ELF-1 (cell line): Measurements from ENCODE around the gene BMP7.
A peak's percentile ranks its signal among the peaks of the same experiment; 100 is the strongest.

Source experiments
- DNase-seq: peaks from one replicate; pipeline ENCODE4 v3.0.0-alpha.2; 2016; ENCODE audit warnings: low read depth, low spot score

Gene BMP7

GRCh38 chr20:57266291-57267157 is at the start of gene BMP7:
Gene BMP7 (minus strand): TSS chr20:57266641. CDS start chr20:57266122, 519 bp downstream.
- DNase-seq = peak; percentile 65

GRCh38 chr20:57315976-57316480 is 49.6 kb upstream of the BMP7 start:
- no peak for DNase-seq

- no peak for DNase-seq
These were observed 48.9 kb upstream of the BMP7 start for GRCh38 chr20:57315083-57315975.

GRCh38 chr20:57313951-57314350 is 47.5 kb upstream of the BMP7 start:
- DNase-seq = no peak

- DNase-seq = no peak
These were observed 46.8 kb upstream of the BMP7 start for GRCh38 chr20:57313230-57313629.

- no peak for DNase-seq
These were observed 45.7 kb upstream of the BMP7 start for GRCh38 chr20:57312138-57312537.

GRCh38 chr20:57310821-57311514 is 44.5 kb upstream of the BMP7 start:
- no peak for DNase-seq

GRCh38 chr20:57309544-57310115 is 43.2 kb upstream of the BMP7 start:
- no peak for DNase-seq

GRCh38 chr20:57308451-57309271 is 42.2 kb upstream of the BMP7 start:
- peak; percentile 50 for DNase-seq

- DNase-seq = peak; percentile 30
These were observed 40.3 kb upstream of the BMP7 start for GRCh38 chr20:57306747-57307146.

GRCh38 chr20:57301026-57301425 is 34.6 kb upstream of the BMP7 start:
- no peak for DNase-seq

- no peak for DNase-seq
These were observed 32.0 kb upstream of the BMP7 start for GRCh38 chr20:57298457-57298856.

- no peak for DNase-seq
These were observed 28.1 kb upstream of the BMP7 start for GRCh38 chr20:57294550-57294949.

- no peak for DNase-seq
These were observed 27.6 kb upstream of the BMP7 start for GRCh38 chr20:57293995-57294394.

- DNase-seq = no peak
These were observed 26.2 kb upstream of the BMP7 start for GRCh38 chr20:57292611-57293010.

- no peak for DNase-seq
These were observed 25.3 kb upstream of the BMP7 start for GRCh38 chr20:57291694-57292093.

- DNase-seq = no peak
These were observed 24.6 kb upstream of the BMP7 start for GRCh38 chr20:57291003-57291402.

- DNase-seq = no peak
These were observed 23.7 kb upstream of the BMP7 start for GRCh38 chr20:57290178-57290484.

GRCh38 chr20:57289391-57290177 is 23.1 kb upstream of the BMP7 start:
- DNase-seq = no peak
